RPMI8226 (cell line): Measurements from ENCODE around the gene MSI2.

Experiments
- DNase-seq: peaks from one replicate; pipeline ENCODE4 v3.0.0-alpha.2; 2015

The MSI2 gene

DNA sequence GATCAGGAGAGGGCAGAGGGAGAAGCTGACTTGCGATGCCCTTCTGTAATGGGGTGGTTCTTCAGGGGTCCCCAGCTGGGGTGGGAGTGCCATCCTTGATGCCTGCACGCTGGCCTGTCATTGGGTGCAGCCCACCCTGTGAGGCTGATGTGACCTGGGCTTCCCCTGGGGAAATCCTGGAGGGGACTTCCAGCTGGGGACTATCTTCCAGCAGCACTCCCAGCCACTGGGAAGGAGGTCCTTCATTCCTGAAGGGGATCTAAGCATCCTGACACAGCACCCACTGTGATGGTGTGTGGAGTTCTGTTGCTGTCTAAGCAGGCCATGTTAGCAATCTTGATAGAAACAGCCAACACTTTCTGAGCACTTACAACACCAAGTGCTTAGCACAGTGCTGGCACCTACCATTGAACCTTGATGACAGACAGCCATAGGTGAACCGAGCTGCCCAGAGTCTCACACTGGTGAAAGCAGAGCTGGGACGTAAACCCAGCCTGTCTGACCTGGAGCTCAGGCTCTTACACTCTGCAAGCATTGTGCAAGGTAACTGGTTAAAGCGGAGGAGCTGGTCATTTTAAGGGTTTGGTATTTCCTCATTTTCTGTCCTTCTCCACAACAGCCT lies 277.5 kb downstream of the MSI2 start:
- DNase-seq, result no peak

DNA sequence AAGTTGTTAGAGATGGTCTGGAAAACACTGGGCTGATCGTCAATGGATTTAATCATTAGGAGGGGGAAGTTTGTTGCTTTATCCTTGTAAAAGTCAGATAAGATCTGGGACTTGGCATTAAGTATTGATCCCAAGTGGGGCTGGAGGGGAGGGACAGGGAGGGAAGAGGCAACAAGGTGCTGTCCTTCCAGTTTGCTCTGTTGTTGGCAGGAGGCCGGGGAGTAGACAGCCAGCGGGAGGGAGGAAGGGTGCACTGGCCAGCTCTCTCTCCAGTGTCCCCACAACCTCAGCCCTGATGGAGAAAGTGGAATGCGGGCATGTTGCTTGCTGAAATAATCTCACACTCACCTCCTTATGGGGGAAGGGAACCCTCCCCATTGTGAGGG lies 278.5 kb downstream of the MSI2 start:
- no peak for DNase-seq

DNA sequence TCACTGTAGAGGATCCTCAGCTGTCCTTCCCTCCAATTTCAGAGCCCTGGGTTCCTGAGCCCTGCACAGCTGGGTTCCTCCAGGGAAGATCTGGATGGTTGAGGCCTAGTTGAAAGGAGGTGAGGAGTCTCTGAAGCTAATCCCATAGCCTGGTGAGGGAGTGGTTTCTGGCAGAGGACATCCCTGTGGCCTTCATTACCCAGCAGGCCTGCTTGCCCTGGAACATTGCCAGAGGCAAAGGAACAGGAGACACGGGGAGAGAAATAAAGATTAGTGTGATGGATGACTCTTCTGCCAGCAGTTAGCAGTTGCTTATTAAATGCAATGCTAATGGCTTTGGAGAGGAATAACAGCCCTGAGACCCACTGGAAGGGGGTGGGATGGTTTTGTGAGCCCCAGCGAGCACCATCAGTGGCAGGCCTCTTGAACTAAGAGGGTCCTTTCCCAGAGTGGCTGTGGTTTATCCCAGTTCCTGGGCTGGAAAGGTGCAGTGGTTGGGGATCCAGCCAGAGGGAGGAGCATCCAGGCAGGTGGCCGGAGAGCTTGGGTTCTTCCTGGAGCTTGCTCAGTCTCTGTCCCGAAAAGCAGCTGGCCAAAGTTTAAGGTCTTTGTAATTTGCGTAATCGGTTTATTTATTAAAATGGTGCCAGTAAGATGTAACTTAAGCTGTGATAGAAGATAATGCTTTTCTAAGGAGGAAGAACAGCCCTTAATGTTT lies 279.1 kb downstream of the MSI2 start:
- peak; percentile 9 for DNase-seq

DNA sequence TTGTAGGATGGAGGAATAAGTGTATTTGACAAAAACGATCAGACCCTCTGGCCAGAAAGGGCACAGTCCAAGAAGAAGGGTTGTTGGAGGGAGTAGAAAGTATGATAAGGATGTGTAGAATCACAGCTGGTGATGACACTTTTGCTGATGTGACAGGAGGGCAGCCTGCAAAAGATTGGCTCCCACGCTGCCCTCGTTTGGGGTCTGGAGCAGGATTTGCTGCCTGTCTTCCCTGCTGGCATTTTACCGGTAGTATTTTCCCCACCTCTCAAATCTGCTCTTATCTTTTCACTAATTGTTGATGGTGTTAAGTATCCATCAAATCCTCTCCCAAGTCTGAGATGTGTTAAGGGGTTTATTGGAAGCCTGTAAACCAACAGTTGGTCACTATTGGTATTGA lies 280.0 kb downstream of the MSI2 start:
- DNase-seq, result no peak

DNA sequence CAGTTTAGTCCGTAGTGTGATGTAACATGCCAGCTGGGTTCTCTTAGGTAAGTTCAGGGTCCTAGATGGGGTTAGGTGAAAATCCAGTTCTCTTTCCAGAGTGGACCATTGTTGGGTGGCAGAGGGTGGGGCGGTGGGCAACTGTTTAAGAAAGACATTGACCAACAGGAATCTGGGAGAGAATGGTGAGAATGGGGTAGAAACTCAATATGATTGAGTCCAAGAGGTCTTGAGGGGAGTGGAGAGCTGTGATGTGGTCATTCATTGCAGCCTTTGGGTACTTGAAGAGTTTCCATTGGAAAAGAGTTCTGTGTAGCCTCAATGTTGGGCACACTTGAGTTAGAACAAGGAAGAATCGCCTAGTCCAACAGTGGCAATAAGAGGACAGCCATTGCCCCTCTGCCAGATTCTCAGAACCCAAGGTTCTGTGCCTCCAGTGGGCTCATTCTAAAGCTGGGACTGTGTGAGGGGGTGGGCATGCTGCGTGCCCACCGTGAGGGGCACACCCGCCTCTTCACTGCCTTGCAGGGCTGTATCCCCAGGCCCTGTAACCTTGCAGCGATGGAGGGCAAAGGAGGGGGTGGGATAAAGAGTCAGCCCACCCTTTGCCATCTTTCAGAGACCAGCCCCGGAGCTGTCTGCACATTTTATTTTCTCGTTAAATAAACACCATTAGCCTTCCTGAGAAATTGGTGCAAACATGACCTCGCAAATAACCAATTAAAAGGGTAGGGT lies 280.6 kb downstream of the MSI2 start:
- no peak for DNase-seq

DNA sequence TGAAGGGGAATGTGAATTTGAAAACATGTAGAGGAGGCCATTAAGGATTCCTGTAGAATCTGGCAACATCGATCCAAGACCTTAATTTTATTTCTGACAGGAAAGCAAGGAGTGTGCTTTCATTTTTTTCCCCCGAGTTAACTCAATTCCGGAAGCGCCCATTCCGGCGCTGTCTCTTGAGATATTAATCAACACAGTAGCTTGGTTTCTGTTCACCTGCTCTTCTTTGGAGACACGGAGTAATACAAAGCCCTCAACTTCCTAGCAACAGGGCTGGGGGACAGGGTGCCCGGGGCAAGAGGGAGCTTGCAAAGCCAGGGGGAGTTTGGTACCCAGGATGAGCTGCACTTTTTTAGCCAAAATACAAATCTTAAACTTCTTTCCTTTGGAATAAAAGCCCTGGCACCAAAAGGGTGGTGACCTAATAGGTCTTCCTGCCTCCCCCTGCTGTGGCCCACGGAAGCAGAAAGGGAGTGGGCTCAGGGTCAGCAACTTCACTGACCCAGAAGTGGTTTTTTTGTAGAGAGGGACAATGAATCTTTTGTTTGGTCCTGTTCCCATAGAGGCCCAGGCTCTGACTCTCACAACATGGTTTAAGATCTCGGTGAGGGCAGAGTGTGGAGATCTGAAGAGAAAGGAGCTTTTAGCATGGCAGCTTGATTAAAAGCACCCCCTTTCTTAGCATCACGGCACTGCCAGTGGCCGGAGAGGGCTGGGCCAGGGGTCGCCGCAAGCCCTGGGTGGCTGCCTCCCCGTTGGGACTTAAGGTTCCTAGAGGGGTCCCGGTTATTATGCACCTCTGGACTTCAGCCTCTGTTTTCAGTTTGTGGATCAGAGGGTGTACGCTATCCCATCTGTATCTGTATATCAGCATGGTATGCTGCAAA lies 281.4 kb downstream of the MSI2 start:
- no peak for DNase-seq

DNA sequence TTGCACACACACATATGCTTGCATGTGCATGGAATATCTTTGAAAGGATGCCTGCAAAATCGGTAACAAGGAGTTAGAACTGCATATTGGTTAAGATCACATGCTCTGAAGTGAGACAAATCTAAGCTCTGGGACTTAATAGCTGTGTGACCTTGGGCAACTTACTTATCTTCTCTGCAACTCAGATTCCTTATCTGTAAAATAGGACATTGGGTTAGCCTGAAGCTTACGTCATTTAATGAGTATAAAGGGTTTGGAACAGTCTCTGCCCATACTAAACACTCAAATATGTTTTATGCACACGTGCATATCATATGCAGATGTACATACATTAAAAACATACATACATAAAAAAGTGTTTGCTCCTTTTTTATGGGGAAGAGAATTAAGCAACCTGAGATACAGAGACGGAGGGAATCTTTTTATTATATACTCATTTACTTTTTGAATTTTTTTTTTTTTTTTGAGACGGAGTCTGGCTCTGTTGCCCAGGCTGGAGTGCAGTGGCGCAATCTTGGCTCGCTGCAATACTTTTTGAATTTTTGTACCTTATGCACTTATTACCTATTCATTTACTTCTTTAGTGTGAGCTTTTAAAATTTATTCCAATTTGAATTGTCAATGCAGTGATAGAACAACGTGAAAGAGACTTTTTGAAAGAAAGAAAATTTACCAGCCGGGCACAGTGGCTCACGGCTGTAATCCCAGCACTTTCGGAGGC lies 282.6 kb downstream of the MSI2 start:
- no peak for DNase-seq

DNA sequence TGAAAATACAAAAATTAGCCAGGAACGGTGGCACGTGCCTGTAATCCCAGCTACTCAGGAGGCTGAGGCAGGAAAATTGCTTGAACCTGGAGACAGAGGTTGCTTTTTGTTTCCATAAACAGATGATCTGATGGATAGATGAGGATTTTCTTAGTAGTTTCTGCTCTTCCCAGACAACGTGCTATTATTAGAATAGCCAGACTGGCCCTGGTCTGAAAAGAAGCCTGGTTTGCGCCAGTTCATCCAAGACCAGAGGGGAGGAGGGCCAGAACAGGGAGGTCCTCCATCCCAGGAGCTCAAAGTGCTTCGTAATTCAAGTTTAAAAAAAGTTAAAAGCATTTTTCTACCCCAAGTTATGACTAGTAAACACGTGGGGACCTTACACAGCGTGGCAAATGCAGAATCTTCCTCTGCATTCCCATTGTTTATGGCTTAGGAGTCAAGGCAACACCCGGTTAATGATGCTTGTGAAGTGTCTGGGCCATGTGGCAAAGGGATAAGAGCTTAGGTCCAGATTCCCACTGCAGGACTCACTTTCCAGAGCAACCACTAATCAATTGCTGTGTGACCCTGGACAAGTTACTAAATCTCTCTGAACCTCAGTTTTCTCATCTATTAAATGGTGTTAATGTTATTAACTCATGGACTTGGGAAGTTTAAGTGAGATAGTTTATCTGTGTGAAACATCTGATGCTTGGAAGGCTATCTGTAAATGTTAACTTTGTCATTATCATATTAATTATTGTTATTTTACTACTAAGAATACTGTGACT lies 283.4 kb downstream of the MSI2 start:
- DNase-seq, result no peak

DNA sequence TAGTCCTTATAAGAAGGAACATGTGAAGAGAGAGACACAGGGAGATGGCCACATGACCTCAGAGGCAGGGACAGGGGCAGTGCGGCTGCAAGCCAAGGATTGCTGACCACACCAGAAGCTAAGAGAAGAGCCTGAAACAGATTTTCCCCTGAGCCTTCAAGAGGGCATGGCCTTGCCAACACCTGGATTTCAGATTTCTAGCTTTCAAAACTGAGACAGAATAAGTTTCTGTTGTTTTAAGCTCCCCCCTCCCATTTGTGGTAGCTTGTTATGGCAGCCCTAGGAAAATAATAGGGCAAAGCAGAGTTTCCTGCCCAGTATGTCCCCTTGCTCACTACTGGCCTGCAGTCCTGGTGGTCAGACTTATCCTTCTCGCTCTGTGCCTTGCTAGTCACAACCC lies 284.3 kb downstream of the MSI2 start:
- DNase-seq, result peak; percentile 32

DNA sequence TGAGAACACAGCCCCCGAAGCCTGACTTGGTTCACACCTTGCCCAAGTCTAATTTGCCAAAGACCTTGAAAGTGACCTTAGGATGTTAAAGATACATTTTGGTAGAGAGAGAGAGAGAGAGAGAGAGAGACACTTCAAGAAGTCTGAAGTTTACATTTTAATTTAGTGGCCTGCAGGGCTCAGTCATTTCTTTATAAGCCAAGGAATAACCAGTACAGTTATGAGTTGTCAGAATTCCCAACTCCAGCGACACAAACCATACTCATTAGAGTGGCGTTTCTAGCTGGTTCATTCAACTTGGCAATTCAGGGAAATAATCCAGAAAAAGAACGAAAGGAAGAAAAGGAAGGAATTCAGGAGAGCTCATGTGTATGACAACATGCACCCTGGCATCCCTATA lies 284.7 kb downstream of the MSI2 start:
- DNase-seq, result no peak

DNA sequence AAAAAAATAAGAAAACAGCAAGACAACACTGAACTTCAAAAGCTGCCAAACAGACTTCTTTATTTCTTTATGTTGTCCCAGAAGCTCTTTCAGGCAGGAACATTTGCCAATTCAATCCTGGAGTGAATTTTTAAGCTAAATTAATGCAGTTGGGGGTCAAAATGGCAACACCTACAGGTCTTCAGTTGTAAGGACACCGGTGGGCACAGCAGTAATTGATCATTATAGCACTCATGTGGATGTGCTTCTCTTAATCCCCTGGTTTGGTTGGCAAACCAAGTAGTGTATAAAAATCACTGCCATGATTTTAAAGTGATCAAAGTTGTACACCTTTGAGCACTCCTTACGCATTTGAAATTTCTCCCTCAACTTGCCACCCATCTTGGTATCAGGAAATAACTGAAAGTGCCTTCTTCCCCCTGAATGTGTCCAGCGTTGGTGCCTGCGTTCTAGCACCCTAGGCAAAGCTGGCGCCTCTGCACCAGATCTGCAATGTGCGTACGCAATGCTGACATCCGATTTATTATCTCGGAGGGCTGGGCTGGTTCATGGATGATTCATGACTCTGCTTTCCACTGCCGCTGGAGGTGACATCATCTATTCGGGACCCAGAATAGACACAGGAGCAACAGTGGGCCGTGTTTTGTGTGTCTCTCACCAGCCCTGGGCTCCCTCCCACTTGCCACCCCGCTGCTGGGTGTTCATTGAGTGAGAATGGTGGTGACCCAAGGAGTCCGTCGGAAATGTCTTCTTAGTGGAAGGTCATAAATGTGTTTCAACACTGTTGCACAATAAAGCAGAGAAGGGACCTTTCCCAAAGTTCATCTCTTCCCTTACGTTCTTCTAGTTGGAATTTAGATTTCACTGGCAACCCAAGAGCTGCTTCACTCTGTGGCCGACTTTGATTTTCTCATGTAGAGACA lies 285.4 kb downstream of the MSI2 start:
- no peak for DNase-seq

DNA sequence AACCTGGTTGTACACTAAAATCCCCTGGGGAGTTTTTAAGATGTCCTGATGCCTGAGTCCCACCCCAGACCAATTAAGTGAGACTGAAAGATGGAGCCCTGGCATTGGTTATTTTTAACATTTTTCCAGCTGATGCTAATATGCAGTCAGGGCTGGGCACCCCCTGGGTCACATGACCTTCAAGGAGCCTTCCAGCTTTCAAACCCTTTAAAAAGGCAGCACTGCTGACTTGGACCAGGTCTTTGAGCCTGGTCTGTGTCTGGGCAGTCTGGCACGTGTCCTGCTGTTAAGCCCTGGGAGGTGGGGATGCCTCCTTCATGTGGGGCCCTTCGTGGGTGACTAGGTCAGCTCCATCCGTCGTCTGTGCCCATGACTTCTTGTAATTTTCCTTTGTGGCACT lies 286.2 kb downstream of the MSI2 start:
- no peak for DNase-seq

DNA sequence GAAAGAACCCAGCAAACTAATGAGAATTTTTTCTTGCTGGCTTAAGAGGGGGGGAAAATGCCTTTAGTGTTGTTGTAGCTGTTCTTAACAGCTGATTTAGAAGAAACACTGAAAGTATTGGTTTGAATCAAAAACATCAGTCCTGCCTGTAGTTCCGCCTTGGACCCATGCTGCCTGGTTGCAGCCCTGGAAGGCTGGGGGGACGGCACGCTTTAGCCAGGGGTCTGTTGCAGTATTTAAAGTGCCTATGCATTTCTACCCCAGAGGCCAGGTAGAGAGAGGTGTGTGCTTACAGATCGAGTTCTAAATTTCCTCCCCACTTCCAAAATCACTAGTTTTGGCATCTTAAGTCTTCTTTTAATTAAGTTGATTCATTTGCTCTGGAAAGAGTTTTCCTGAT lies 286.9 kb downstream of the MSI2 start:
- no peak for DNase-seq

DNA sequence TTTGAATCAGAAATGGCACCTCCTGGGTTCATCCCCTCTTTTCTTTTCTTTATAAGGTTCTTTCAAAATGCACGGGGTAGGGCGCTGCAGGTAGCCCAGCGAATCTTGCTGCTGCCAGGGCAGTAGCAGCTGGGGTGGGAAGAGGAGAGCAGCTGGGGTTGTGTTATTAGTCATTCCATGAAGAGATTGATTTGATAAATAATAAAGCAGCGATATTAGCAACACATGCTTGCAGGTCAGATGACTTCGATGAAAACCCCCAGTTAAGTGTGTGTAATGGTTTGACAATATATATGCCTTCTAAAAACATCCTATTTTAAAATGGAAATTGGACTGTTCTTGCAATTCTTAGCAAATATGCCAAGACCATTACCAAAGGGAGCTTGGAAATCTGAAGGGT lies 288.1 kb downstream of the MSI2 start:
- DNase-seq, result no peak

DNA sequence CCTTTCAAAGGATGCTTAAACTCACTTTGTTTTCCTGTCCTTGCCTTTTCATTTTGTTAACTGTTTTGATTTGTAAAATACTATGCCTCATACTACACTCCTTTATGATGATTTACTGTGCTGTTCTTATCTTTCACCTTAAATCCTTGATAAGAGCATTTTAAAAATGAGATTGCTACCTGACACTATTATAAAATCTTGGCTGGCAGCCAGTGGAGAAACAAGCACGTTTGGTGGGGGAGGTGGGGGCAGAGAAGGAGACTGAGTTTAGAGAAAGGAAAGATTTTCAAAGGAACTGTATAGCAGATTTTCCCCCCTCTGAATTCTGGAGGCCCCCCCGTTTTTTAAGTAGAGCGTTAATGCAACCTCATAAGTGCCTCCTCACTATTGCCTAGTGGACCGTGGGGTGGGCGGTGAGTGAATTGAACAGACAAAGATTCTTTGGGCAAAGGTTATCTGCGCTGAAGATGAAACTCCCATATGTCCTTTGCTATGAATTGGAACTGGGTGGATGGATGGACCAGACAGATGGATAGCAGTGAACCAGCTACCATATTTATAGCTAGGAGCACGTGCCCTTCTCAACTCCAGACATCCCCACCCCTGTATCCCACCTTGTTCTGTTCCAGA lies 288.6 kb downstream of the MSI2 start:
- no peak for DNase-seq

DNA sequence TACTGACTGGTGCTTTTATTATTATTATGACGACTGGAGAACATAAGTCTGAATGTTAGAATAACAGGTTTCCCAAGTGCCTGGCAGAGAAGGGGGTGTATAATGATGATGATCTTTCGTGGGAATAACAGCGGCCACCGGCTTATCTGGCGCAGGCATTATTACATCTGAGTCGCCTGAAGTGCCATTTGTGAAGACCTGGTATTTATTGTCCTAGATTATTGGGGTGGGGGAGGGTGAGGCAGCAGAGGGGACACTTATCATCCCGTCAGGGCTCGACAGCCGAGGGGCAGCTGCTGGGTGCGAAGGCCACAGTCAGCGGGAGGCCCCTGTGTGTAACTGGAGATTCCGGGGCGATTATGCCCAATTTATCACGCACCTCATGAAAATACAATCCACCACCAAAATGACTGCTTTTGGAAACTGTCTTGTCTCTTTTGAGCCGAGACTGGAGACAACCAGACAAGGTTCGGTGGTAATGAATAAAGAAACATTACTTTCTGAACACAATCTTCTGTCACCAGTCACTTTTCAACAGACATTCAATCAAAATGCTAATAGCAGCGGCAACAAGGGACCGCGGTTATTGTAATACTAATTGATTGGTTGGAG lies 289.5 kb downstream of the MSI2 start:
- no peak for DNase-seq

DNA sequence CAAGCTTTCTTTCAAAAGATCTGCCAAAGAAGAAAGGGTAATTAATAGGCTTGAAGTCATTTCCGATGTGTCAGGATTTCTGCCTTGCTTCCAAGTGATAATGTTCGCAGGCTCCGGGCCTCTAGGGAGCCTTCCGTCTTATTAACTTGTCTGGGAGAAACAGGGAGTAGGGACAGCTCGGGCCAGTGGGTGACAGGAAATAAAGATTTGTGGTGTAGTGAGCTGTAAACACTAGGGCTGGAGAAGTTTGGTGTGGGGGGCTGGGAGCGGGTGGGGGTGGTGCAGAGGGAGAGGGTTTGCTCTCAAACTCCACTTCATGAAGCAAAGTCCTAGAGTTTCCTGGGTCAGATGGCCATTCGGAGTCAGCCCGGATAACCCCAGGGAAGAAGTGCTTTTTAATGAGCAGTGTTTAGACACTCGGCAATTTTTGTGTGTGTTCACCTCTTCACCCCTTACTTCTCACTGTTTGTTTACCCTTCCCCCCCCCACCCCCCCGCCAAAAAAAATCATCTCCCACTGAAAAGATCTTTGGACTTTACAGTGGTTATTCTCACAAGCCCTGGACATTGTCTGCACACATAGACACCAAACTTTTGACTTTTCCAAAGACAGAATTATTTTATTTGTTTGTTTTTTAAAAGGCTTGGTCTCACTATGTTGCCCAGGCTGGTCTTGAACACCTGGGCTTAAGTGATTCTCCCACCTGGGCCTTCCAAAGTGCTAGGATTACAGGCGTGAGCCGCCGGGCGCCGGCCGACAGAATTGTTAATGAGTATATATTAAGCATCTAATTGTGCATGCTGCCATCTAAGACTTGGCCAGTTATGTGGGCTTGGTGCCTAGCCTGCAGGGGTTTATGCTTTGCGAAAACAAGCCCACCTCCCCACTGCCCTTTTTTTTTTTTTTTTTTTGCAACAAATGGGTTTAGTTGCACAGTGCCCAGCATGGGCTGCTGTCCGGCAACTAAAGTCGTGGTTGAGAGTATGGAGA lies 292.4 kb downstream of the MSI2 start:
- DNase-seq, result no peak

DNA sequence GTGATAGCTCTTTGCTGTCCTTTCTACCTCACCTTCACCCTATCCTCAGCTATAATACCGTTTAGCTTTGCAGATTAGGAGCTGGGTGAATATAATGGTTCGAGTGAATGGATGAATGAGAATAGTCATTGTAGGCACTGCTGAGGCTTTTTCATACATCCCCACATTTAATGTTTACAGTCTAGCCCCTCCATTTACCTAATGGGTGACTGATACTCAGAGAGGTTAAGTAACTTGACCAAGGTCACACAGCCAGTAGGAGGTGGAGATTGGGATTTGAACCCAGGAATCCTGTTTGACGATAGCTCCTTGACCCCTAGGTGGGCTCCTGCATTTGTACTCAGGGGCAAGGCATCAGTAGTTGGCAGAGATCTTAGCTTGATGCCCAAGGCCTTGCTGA lies 293.1 kb downstream of the MSI2 start:
- DNase-seq, result no peak
